Endothelial cell of umbilical vein (primary cell): Measurements from ENCODE around the gene LRP1B.

Experiments
- EZH2 ChIP-seq: IDR thresholded peaks from 2 replicates; pipeline ENCODE4 v1.6.1; 2012; ENCODE audit warnings: borderline replicate concordance, low read depth, mild to moderate bottlenecking, moderate library complexity, low read length, inconsistent platforms; ENCODE audit not compliant: severe bottlenecking
- POLR2A ChIP-seq: IDR thresholded peaks from 2 replicates; pipeline ENCODE4 v1.6.1; 2012; ENCODE audit warnings: low read depth, mild to moderate bottlenecking, control low read depth, low read length
- POLR2AphosphoS5 ChIP-seq: IDR thresholded peaks from 2 replicates; pipeline ENCODE4 v1.6.1; 2012; ENCODE audit warnings: low read depth, mild to moderate bottlenecking, control low read depth, low read length, moderate library complexity; ENCODE audit not compliant: insufficient read depth
- TF ChIP-seq, protein P1 (sequence below), 2 donors: IDR thresholded peaks; 1 replicate in 1 of 2; 2 replicates in 1 of 2; pipeline ENCODE4 v1.5.1; 2011; ENCODE audit warnings: low read length in 2 of 2, mild to moderate bottlenecking in 2 of 2, moderate library complexity in 2 of 2, control low read depth in 1 of 2, inconsistent platforms in 1 of 2, low read depth in 1 of 2; ENCODE audit not compliant: insufficient read depth in 1 of 2; ENCODE audit errors: extremely low read depth in 1 of 2
- TF ChIP-seq, protein P2 (sequence below): IDR thresholded peaks from 2 replicates; pipeline ENCODE4 v1.6.1; 2011; ENCODE audit not compliant: insufficient read depth, insufficient read length

DNA sequence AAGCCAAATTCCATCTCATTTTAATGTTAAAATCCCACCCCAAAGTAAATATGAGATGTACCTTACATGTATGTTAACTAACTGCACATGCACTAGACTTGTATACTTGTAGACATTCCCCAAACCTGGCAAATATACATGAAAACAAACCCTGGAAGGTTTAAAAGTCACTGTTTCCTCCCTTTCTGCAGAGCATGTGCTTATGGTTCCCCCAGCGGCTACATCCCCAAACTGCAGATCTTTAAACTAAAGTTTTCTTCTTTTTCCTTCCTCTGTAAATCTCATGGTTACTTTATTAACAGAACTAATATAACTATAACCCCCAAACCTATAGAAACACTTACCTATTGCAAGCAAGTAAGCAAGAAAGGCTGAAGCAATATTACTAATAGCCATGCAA lies 731.5 kb downstream of the LRP1B start:
- TF ChIP-seq EZH2 (no peak), POLR2AphosphoS5 (no peak), POLR2A (no peak)
- TF ChIP-seq, protein P1, sequence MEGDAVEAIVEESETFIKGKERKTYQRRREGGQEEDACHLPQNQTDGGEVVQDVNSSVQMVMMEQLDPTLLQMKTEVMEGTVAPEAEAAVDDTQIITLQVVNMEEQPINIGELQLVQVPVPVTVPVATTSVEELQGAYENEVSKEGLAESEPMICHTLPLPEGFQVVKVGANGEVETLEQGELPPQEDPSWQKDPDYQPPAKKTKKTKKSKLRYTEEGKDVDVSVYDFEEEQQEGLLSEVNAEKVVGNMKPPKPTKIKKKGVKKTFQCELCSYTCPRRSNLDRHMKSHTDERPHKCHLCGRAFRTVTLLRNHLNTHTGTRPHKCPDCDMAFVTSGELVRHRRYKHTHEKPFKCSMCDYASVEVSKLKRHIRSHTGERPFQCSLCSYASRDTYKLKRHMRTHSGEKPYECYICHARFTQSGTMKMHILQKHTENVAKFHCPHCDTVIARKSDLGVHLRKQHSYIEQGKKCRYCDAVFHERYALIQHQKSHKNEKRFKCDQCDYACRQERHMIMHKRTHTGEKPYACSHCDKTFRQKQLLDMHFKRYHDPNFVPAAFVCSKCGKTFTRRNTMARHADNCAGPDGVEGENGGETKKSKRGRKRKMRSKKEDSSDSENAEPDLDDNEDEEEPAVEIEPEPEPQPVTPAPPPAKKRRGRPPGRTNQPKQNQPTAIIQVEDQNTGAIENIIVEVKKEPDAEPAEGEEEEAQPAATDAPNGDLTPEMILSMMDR (IDR thresholded peaks at IDR 0.05; ENCODE audit: extremely low read depth in 1 of 2, insufficient read depth in 1 of 2, low read depth in 1 of 2, low read length in 2 of 2), result peak; percentile 22 to 24
- TF ChIP-seq, protein P2, sequence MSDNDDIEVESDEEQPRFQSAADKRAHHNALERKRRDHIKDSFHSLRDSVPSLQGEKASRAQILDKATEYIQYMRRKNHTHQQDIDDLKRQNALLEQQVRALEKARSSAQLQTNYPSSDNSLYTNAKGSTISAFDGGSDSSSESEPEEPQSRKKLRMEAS, result no peak
